IMR-90 (cell line): Measurements from ENCODE around the gene NPW. TPM values are rescaled to one million over a fixed set of nuclear protein-coding genes. Genes with fewer than 3 reads are reported as not detected.

ENCODE experiments used
- ATAC-seq: fragments of 200-7000 bp; cut with Tn5 transposase; 2 replicates; pipeline ENCODE4 v1.9.1; 2020; ENCODE audit warnings: low read depth, mild to moderate bottlenecking, moderate library complexity
- BruUV-seq: library from RNA; stranded (reverse); fragments of 400-500 nt; replicated peaks from 2 replicates; lab custom pipeline; 2021; lab: Mats Ljungman, UMichigan
- CTCF ChIA-PET: fragments of 300-600 bp; formaldehyde crosslinking; extraction: SDS; loops from one replicate; lab custom pipeline; 2021; ENCODE audit warnings: antibody characterized with exemption; lab: Yijun Ruan, JAX
- POLR2A ChIA-PET: fragments of 300-600 bp; sonication (Branson Sonifier 250); formaldehyde crosslinking; loops from one replicate; lab custom pipeline; 2022; ENCODE audit warnings: antibody characterized with exemption; ENCODE audit not compliant: unreplicated experiment; lab: Charles Lee
- DNase-seq: peaks from one replicate; pipeline ENCODE4 v3.0.0; 2013
- H2AFZ ChIP-seq: replicated peaks from 2 replicates; pipeline ENCODE3; 2013; ENCODE audit warnings: low read length, mild to moderate bottlenecking; ENCODE audit not compliant: poor library complexity
- H2AK5ac ChIP-seq: 2 replicates; pipeline ENCODE4 v1.6.1; 2013; ENCODE audit warnings: low read depth, low read length, inconsistent platforms
- H2AK9ac ChIP-seq: replicated peaks from 2 replicates; pipeline ENCODE3; 2013; ENCODE audit warnings: mild to moderate bottlenecking, low read depth, low read length, moderate library complexity; ENCODE audit not compliant: poor library complexity
- H2BK120ac ChIP-seq: 2 replicates; pipeline ENCODE4 v1.6.1; 2013; ENCODE audit warnings: low read depth, low read length, inconsistent platforms
- H2BK15ac ChIP-seq: 3 replicates; pipeline ENCODE4 v1.6.1; 2013; ENCODE audit warnings: low read depth, low read length, inconsistent platforms
- H2BK20ac ChIP-seq: 2 replicates; pipeline ENCODE4 v1.6.1; 2013; ENCODE audit warnings: low read depth, mild to moderate bottlenecking, inconsistent platforms, low read length, moderate library complexity
- H2BK5ac ChIP-seq: 2 replicates; pipeline ENCODE4 v1.6.1; 2013; ENCODE audit warnings: mild to moderate bottlenecking, low read depth, low read length, inconsistent platforms; ENCODE audit not compliant: poor library complexity, severe bottlenecking
- H3K14ac ChIP-seq: replicated peaks from 2 replicates; pipeline ENCODE4 v1.6.1; 2013; ENCODE audit warnings: low read depth, low read length, inconsistent platforms
- H3K18ac ChIP-seq: 2 replicates; pipeline ENCODE4 v1.6.1; 2013; ENCODE audit warnings: low read depth, low read length, control low read depth
- H3K23ac ChIP-seq: 2 replicates; pipeline ENCODE4 v1.6.1; 2013; ENCODE audit warnings: low read depth, low read length, inconsistent platforms
- H3K27ac ChIP-seq: 2 replicates; pipeline ENCODE4 v1.5.1; 2013; ENCODE audit warnings: mild to moderate bottlenecking, control low read depth, low read length; ENCODE audit not compliant: insufficient read depth
- H3K27me3 ChIP-seq: 2 replicates; pipeline ENCODE4 v1.6.1; 2013; ENCODE audit warnings: low read length; ENCODE audit not compliant: control insufficient read depth, insufficient read depth
- H3K36me3 ChIP-seq: 2 replicates; pipeline ENCODE4 v1.6.1; 2013; ENCODE audit warnings: low read length, mixed read lengths; ENCODE audit not compliant: control insufficient read depth, insufficient read depth
- H3K4ac ChIP-seq: 2 replicates; pipeline ENCODE4 v1.6.1; 2013; ENCODE audit warnings: low read depth, low read length, inconsistent platforms
- H3K4me1 ChIP-seq: 2 replicates; pipeline ENCODE4 v1.6.1; 2013; ENCODE audit warnings: low read length, mixed read lengths; ENCODE audit not compliant: control insufficient read depth, insufficient read depth
- H3K4me2 ChIP-seq: 2 replicates; pipeline ENCODE4 v1.6.1; 2013; ENCODE audit warnings: low read depth, mild to moderate bottlenecking, control low read depth, low read length, moderate library complexity
- H3K4me3 ChIP-seq: 2 replicates; pipeline ENCODE4 v1.5.1; 2013; ENCODE audit warnings: low read depth, mild to moderate bottlenecking, control low read depth, low read length, moderate library complexity; ENCODE audit not compliant: insufficient read depth
- H3K56ac ChIP-seq: 2 replicates; pipeline ENCODE4 v1.6.1; 2013; ENCODE audit warnings: low read length, inconsistent platforms; ENCODE audit not compliant: insufficient read depth; ENCODE audit errors: extremely low read depth
- H3K79me1 ChIP-seq, 2 experiments: 2 replicates each; pipeline ENCODE4 v1.6.1; 2013; ENCODE audit warnings: low read length in 2 of 2, inconsistent platforms in 1 of 2, low read depth in 1 of 2
- H3K9ac ChIP-seq: 2 replicates; pipeline ENCODE4 v1.6.1; 2013; ENCODE audit warnings: low read depth, low read length, control low read depth
- H3K9me1 ChIP-seq: 2 replicates; pipeline ENCODE4 v1.6.1; 2013; ENCODE audit warnings: low read length, inconsistent platforms; ENCODE audit not compliant: insufficient read depth
- H3K9me3 ChIP-seq: 2 replicates; pipeline ENCODE4 v1.6.1; 2013; ENCODE audit warnings: low read length; ENCODE audit not compliant: control insufficient read depth, insufficient read depth
- H4K20me1 ChIP-seq: 2 replicates; pipeline ENCODE4 v1.6.1; 2013; ENCODE audit warnings: low read length, inconsistent platforms; ENCODE audit not compliant: insufficient read depth
- H4K5ac ChIP-seq: 2 replicates; pipeline ENCODE4 v1.6.1; 2013; ENCODE audit warnings: mild to moderate bottlenecking, low read depth, low read length, control low read depth
- H4K8ac ChIP-seq, 2 experiments: 2 replicates each; pipeline ENCODE4 v1.6.1; 2013; ENCODE audit warnings: low read depth in 2 of 2, low read length in 2 of 2, control low read depth in 1 of 2, inconsistent platforms in 1 of 2
- H4K91ac ChIP-seq: 2 replicates; pipeline ENCODE4 v1.6.1; 2013; ENCODE audit warnings: low read depth, low read length, inconsistent platforms; ENCODE audit not compliant: insufficient read depth
- CHD1 ChIP-seq: IDR thresholded peaks from 2 replicates; pipeline ENCODE4 v1.6.1; 2012; ENCODE audit warnings: low read depth, low read length, improper control_type of control experiment
- MAZ ChIP-seq: IDR thresholded peaks from 2 replicates; pipeline ENCODE4 v1.6.1; 2012; ENCODE audit warnings: low read depth, mild to moderate bottlenecking, low read length, improper control_type of control experiment, moderate library complexity, borderline replicate concordance
- MXI1 ChIP-seq: IDR thresholded peaks from 2 replicates; pipeline ENCODE4 v1.6.1; 2012; ENCODE audit warnings: low read depth, mild to moderate bottlenecking, low read length, moderate library complexity, borderline replicate concordance
- RAD21 ChIP-seq: IDR thresholded peaks from 2 replicates; pipeline ENCODE4 v1.6.1; 2012; ENCODE audit warnings: low read length, improper control_type of control experiment
- WGBS, 2 experiments: methylation state at CpG; one replicate each; pipeline versions ENCODE4 v1.1.5 to v1.1.7; 2013; ENCODE audit warnings: missing lambda C conversion rate in 2 of 2; ENCODE audit not compliant: insufficient read length in 1 of 2; ENCODE audit errors: extremely low coverage in 2 of 2; 5-methylcytosine and 5-hydroxymethylcytosine counted together
- dilution Hi-C: fragments of 300-500 bp; cut with HindIII; formaldehyde crosslinking; loops from one replicate; pipeline ENCODE4 v1.14.3; 2018; ENCODE audit warnings: low sequenced_read_pairs; ENCODE audit not compliant: unreplicated experiment
- in situ Hi-C: fragments of 300-500 bp; cut with MboI; formaldehyde crosslinking; loops from 3 replicates; pipeline ENCODE4 v1.14.3; 2019; ENCODE audit warnings: low sequenced_read_pairs, inconsistent platforms, mixed read lengths
- intact Hi-C: fragments of 100-400 bp; cut with micrococcal nuclease; formaldehyde crosslinking; loops from 2 replicates; pipeline ENCODE4 v1.10.0; 2022
- polyA plus RNA-seq, 3 experiments: library from polyadenylated mRNA; depleted of rRNA; stranded (reverse); fragments of >200 nt; gene quantifications; 2 replicates each; pipeline ENCODE4 v1.2.3, GENCODE V29; 2012; ENCODE audit warnings: low replicate concordance in 1 of 3
- total RNA-seq: library from RNA; depleted of rRNA; stranded (reverse); fragments of >200 nt; gene quantifications from 2 replicates; pipeline ENCODE4 v1.2.3, GENCODE V29; 2012

The NPW gene
- total and polyA plus RNA-seq, 2 of the 4 experiments (the other 2 are of a cell fraction): 0.18 to 2.0 TPM

DNA sequence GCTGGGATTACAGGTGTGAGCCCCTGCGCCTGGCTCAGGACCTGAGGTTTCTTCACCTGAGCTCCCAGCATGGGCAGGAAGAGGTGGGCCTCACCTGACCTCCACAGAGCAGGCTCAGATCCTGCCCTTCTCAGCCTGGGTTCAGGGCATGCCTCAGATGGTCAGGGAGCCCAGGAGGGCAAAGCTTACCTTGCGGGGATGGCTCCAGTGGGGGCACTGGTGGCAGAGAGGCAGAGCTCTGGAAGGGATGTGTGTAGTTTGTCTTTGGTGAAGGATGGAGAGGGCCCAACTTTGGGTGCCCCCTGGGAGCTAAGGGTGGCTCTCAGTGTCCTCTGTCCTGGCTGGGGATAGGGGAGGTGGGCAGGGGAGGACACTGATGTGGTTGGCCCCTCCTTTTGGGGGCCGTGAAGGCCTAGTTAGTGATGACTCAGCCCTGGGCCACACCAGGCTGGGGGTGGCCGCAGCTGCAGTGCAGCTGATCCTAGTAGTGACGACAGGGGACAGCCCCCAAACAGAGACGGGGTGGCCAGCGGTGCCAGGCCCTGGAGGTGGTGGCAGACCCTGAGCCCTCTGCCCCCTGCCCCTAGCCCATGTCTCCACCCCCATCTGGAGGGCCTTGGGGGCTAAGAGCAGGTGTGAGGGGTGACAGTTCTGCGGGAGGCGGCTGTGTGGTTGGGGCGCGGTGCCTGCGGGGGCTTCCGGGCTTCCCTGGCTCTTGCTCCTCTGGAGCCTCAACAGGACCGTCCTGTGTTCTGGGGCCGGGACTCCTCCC is 12.9 kb downstream of the NPW start (continued):
- TF ChIP-seq CHD1: no peak

DNA sequence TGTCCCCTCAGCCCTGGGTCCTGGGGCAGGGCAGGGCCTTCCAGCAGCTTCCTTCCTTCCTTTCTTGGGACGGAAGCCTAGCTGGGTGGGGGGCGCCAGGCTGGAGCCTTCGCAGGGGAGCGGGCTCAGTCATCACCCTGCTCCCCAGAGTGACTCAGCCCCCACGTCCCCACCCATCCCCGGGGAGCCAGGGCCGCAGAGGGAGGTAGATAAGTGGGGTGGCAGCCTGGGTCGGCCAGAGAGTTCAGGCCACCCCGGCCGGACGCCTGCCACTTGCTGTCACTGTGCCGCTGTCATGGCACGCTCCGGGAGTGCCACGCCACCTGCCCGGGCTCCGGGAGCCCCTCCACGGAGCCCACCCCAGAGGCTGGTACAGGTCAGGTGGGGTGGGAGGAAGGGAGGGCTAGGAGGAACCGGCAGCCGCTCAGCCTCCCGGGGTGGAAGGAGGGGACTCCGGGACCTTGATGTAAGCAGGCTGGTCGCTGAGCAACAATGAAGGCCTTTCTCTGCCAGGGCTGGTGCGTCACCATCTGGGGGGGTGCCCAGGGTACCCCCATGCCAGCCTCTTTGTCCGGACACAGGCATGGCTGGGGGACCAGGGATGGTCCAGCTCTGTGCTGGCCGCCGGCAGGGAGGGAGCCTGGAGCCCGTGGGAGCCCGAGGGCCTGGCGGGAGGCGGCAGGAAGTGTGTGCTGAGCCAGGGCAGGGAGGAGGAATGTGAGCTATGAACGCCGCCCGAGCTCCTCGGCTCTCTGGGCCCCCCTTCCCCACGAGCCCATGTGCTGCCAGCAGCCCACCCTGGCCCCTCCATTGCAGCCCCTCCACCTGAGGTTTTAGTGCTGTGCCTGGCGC is 13.7 kb downstream of the NPW start:
- H4K8ac ChIP-seq: peak overlapping the region; percentile 87 to 100
- dilution Hi-C loops (no loop called here), intact Hi-C loops (no loop called here), in situ Hi-C loops (no loop called here)
- no peak for TF ChIP-seq RAD21
- TF ChIP-seq MAZ: peak; percentile 48; the same call in 1 of the 2 replicates
- TF ChIP-seq MXI1: peak; percentile 47; the same call in 1 of the 2 replicates
- H3K4ac ChIP-seq: peak overlapping the region; percentile 99
- H3K18ac ChIP-seq: peak overlapping the region; percentile 90
- peak overlapping the region; percentile 100 for H4K91ac ChIP-seq
- H2BK15ac ChIP-seq: peak overlapping the region; percentile 98; the same call in 2 of the 3 replicates
- H2BK5ac ChIP-seq: peak overlapping the region; percentile 97
- BruUV-seq: no TSS peak
- H3K27ac ChIP-seq: peak overlapping the region; percentile 98
- 0% methylated on average over 2 of the region's 37 CpGs; no CpG with 5 or more reads in 1 of the 2 experiments for WGBS, 2 experiments
- H3K56ac ChIP-seq: peak overlapping the region; percentile 98
- DNase-seq: peak; percentile 54
- H2AK9ac ChIP-seq: peak overlapping the region; percentile 100
- peak overlapping the region; percentile 97 for H3K14ac ChIP-seq
- H3K4me1 ChIP-seq: peaks cover 53% of the 10 kb centered on the region
- peaks cover 15 to 76% of the 10 kb centered on the region in 2 experiments for H3K79me1 ChIP-seq
- peak; percentile 71 for ATAC-seq
- H2AFZ ChIP-seq: peak overlapping the region; percentile 83
- H3K4me3 ChIP-seq: peak overlapping the region; percentile 32; the same call in 1 of the 2 replicates
- ChIA-PET POLR2A (interaction anchor here (0.5 to 1.2 kb wide), 2 partner anchors 12 to 49 kb away, joined by 5 to 6 read pairs; no protein-coding TSS in a partner anchor), CTCF (interaction anchor here (0.8 to 1.0 kb wide), 2 partner anchors 107 to 114 kb away, joined by 3 read pairs; no protein-coding TSS in a partner anchor)
- peak overlapping the region; percentile 93 for H2BK20ac ChIP-seq
- no peaks in the 10 kb centered on the region for H3K27me3 ChIP-seq
- peaks cover 5% of the 10 kb centered on the region for H4K20me1 ChIP-seq
- H3K9ac ChIP-seq: peak overlapping the region; percentile 74
- H2AK5ac ChIP-seq: peak overlapping the region; percentile 99
- H3K36me3 ChIP-seq: peaks cover 40% of the 10 kb centered on the region
- peak overlapping the region; percentile 78 for H3K4me2 ChIP-seq
- peak overlapping the region; percentile 98 for H3K23ac ChIP-seq
- H2BK120ac ChIP-seq: peak overlapping the region; percentile 97
- no peaks in the 10 kb centered on the region for H3K9me3 ChIP-seq
- peak overlapping the region; percentile 88 for H4K5ac ChIP-seq
- peaks cover 13% of the 10 kb centered on the region for H3K9me1 ChIP-seq
